ENCODE data around the gene DMD.

Gene DMD

GRCh38 chrX:31092970-31093638 is 2118.2 kb downstream of the DMD start:
- no peaks in the 10 kb centered on the region for H3K4me1 Mint-ChIP-seq
- H3K27me3 Mint-ChIP-seq (ENCODE audit: low read depth), result no peaks in the 10 kb centered on the region
- H3K4me3 Mint-ChIP-seq, result no peak overlapping the region
- H3K27ac Mint-ChIP-seq, result no peak overlapping the region
- no peak for TF ChIP-seq CTCF (IDR thresholded peaks at IDR 0.05; ENCODE audit: unreplicated experiment in 3 of 3)
- peaks cover 32% of the 10 kb centered on the region for H3K9me3 Mint-ChIP-seq
- no peaks in the 10 kb centered on the region for H3K36me3 Mint-ChIP-seq (ENCODE audit: low read depth)

GRCh38 chrX:31092476-31092875 is 2118.9 kb downstream of the DMD start:
- no peaks in the 10 kb centered on the region for H3K36me3 Mint-ChIP-seq (ENCODE audit: low read depth)
- peaks cover 26% of the 10 kb centered on the region for H3K9me3 Mint-ChIP-seq
- no peak overlapping the region for H3K4me3 Mint-ChIP-seq
- no peaks in the 10 kb centered on the region for H3K4me1 Mint-ChIP-seq
- no peak overlapping the region for H3K27ac Mint-ChIP-seq
- H3K27me3 Mint-ChIP-seq (ENCODE audit: low read depth), result no peaks in the 10 kb centered on the region
- no peak for TF ChIP-seq CTCF (IDR thresholded peaks at IDR 0.05; ENCODE audit: unreplicated experiment in 3 of 3)

GRCh38 chrX:31091819-31092218 is 2119.5 kb downstream of the DMD start:
- H3K4me1 Mint-ChIP-seq, result no peaks in the 10 kb centered on the region
- no peaks in the 10 kb centered on the region for H3K27me3 Mint-ChIP-seq (ENCODE audit: low read depth)
- peaks cover 24% of the 10 kb centered on the region for H3K9me3 Mint-ChIP-seq
- no peaks in the 10 kb centered on the region for H3K36me3 Mint-ChIP-seq (ENCODE audit: low read depth)
- TF ChIP-seq CTCF (IDR thresholded peaks at IDR 0.05; ENCODE audit: unreplicated experiment in 3 of 3), result no peak
- no peak overlapping the region for H3K27ac Mint-ChIP-seq
- H3K4me3 Mint-ChIP-seq, result no peak overlapping the region

GRCh38 chrX:31074522-31074921 is 2136.8 kb downstream of the DMD start:
- no peak for TF ChIP-seq CTCF (IDR thresholded peaks at IDR 0.05; ENCODE audit: unreplicated experiment in 3 of 3)
- Mint-ChIP-seq H3K4me3 (no peak overlapping the region), H3K4me1 (no peaks in the 10 kb centered on the region), H3K27me3 (ENCODE audit: low read depth) (no peaks in the 10 kb centered on the region), H3K9me3 (peaks cover 25% of the 10 kb centered on the region), H3K27ac (no peak overlapping the region), H3K36me3 (ENCODE audit: low read depth) (no peaks in the 10 kb centered on the region)

- no peaks in the 10 kb centered on the region for H3K27me3 Mint-ChIP-seq (ENCODE audit: low read depth)
- TF ChIP-seq CTCF (IDR thresholded peaks at IDR 0.05; ENCODE audit: unreplicated experiment in 3 of 3), result no peak
- H3K36me3 Mint-ChIP-seq (ENCODE audit: low read depth), result no peaks in the 10 kb centered on the region
- H3K4me1 Mint-ChIP-seq, result no peaks in the 10 kb centered on the region
- H3K4me3 Mint-ChIP-seq, result no peak within 1 kb of the TSS
- peaks cover 26% of the 10 kb centered on the region for H3K9me3 Mint-ChIP-seq
- H3K27ac Mint-ChIP-seq, result no peak within 1 kb of the TSS
Measured at GRCh38 chrX:31071725-31072124, 2139.6 kb downstream of the DMD start, which contains the start of gene FTHL17. FTHL17 (minus strand) TSS chrX:31072041; CDS start chrX:31071953, 88 bp downstream.

GRCh38 chrX:31071262-31071661 is 2140.1 kb downstream of the DMD start:
- no peak for TF ChIP-seq CTCF (IDR thresholded peaks at IDR 0.05; ENCODE audit: unreplicated experiment in 3 of 3)
- no peaks in the 10 kb centered on the region for H3K4me1 Mint-ChIP-seq
- H3K36me3 Mint-ChIP-seq (ENCODE audit: low read depth), result no peaks in the 10 kb centered on the region
- no peaks in the 10 kb centered on the region for H3K27me3 Mint-ChIP-seq (ENCODE audit: low read depth)
- no peak overlapping the region for H3K27ac Mint-ChIP-seq
- H3K9me3 Mint-ChIP-seq, result peaks cover 25% of the 10 kb centered on the region
- no peak overlapping the region for H3K4me3 Mint-ChIP-seq
